NCI-H146 (cell line): Measurements from ENCODE around the gene GPHN.

ENCODE experiments used
- DNase-seq: peaks from one replicate; lab custom pipeline; 2025; lab: John Stamatoyannopoulos, UW

GPHN gene

GRCh38 chr14:66959437-66960050 lies 451.6 kb downstream of the GPHN start:
- DNase-seq: no peak

DNA sequence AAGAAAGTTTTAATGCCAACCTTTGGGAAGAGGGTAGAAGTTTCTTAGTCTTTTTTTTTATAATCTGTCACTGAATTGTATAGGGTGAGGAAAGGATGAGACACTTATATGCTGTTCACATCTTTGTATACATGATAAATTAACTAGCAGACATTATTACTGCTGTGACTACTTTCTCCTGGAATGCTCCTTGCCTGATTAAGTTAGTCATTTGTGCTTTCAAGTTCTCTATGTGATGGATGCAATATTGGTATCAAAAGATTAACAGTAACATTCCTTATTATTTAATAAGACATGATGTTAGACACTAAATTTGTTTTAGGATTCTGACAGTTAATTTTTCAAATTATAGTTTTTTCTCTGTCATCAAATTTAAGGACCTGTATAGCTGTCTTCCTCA lies 457.9 kb downstream of the GPHN start:
- DNase-seq: no peak

GRCh38 chr14:66972469-66972868 lies 464.5 kb downstream of the GPHN start:
- DNase-seq: no peak

DNA sequence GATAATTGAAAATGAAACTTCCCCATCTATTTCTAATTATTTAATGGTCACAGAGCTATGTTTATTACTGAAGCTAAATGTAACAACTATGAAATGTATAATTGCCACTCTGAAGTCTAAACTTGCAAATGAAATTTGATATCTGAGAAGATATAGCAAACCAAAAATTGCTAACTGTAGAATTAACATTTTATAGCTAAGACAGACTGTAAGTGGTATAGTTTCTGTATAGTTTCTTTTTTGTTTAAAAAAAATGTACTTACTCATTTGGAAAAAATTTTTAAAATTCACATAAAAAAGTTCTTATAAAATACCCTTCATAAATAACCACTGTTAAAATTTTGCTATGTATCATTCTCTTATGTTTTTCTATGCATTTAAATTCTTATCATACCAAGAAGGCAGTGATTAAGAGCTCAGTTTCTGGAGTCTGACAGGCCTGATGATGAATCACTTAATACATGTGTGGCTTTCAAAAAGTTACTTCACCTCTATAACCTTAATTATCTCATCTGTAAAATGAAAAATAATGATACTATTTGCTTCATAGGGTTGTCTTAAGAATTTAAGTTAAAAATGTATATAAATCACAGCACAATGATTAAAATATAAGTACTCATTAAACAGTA lies 466.6 kb downstream of the GPHN start:
- no peak for DNase-seq

GRCh38 chr14:66975251-66975650 lies 467.3 kb downstream of the GPHN start:
- DNase-seq: no peak

- DNase-seq: no peak
These were observed 471.4 kb downstream of the GPHN start for GRCh38 chr14:66979101-66979974.

DNA sequence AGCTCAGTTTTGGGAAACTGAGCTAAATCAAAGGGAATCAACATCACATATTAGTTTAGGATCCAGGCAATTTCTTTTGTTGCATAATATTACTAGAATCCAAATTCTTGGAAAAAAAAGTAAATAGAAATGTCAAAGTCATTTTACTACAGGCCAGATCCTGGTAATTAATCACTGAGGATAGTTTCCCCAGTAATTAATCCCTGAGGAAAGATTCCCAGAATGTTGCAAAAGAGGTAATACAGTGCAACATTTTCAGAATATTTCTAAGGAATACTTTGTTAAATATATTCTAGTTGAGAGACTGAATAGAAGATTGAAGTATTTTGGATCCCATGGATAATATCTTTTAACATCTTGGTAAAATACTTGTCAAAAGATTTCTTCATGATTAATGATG lies 474.3 kb downstream of the GPHN start:
- DNase-seq: no peak

DNA sequence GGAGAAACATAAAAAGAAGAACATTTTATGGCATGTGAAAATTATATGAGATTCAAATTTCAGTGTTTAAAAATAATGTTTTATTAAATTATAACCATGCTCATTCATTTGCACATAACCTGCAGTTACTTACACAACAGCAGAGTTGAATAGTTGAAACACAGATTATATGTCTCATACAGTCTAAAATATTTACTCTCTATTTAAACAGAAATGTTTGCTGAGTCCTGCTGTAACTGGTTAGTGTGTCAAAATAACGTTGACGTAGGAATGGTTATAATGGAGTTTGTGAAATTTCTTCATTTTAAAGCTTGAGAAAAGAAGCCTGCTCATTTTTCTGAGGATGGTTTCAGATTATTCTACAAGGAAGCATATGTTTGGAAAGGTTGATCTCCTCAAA lies 484.8 kb downstream of the GPHN start:
- no peak for DNase-seq

- DNase-seq: no peak
These were observed 485.6 kb downstream of the GPHN start for GRCh38 chr14:66993512-66993911.

GRCh38 chr14:66998013-66998412 lies 490.1 kb downstream of the GPHN start:
- no peak for DNase-seq

DNA sequence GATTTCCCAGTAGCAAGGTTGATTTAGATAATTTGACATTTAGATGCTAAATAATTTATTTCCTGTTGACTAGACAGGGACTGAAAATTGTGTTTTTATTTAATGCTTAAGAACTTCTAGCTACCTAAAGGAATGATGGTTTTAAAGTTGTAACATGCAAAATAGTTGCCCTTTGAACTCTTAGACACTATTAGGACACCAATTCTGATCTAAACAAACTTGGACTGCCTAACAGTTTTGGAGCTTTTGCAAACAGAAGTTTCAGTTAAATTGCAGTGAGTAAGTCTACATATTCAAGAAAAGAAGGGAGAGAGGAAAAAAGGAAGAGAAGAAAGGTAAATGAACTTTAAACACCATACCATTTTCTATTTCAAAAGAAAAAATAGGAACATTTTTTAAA lies 492.0 kb downstream of the GPHN start:
- DNase-seq: no peak

- no peak for DNase-seq
These were observed 495.2 kb downstream of the GPHN start for GRCh38 chr14:67002994-67003753.

DNA sequence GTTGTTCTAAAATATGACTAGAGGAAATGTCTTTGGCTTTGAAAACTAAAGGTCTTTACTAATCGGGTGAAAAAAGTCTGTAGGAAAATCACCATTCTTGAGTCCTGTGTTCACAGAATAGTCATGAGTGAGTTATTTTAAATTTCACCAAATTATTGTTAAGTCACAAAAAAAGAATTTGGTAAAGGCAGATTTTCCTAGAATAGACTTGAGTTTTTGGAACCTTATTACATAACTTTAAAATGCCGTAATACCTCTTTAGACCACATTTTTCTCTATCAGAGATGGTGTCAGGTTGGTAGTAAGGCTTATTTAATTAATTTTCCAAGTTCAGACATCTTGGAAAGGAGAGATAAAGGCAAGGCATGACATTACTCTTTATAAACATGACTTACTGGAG lies 496.6 kb downstream of the GPHN start:
- no peak for DNase-seq

DNA sequence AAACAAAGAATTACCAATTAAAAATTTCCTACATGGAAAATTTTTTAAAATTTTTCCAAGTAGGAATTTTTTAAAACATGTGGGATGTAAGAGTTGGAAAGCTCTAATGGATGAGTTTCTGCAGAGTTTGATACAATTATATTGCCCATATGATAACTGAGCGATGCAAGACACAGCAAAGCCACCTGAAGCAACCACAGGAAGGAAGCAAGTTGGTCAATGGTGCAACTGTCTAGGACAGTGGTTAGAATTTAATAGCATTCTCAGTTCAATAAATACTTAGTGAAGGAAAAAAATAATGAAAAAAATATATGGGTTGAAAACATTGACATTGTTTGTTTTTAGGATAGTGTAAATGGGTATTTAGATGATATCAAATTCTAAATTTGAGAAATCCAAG lies 502.7 kb downstream of the GPHN start:
- no peak for DNase-seq

GRCh38 chr14:67016856-67017255 lies 508.9 kb downstream of the GPHN start:
- no peak for DNase-seq

- DNase-seq: no peak
These were observed 510.8 kb downstream of the GPHN start for GRCh38 chr14:67018720-67019119.

DNA sequence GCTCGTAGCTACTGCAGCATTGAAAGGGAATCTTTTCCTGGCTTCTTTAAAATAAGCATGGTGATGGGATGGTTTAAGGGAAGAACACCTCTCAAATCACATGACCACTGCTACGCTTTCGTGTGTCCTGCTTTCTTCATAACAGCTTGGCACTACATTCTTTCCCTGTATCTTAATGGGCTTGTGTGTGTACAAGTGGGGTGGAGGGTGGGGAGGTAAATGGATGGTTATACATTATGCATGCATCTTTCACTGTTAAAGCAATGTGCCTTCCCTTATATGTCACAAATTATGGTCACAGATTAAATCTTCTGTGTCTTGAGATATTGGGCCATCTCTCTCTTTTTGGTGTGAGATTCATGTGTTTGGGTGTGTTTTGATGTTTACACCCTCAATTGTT lies 511.8 kb downstream of the GPHN start:
- no peak for DNase-seq

DNA sequence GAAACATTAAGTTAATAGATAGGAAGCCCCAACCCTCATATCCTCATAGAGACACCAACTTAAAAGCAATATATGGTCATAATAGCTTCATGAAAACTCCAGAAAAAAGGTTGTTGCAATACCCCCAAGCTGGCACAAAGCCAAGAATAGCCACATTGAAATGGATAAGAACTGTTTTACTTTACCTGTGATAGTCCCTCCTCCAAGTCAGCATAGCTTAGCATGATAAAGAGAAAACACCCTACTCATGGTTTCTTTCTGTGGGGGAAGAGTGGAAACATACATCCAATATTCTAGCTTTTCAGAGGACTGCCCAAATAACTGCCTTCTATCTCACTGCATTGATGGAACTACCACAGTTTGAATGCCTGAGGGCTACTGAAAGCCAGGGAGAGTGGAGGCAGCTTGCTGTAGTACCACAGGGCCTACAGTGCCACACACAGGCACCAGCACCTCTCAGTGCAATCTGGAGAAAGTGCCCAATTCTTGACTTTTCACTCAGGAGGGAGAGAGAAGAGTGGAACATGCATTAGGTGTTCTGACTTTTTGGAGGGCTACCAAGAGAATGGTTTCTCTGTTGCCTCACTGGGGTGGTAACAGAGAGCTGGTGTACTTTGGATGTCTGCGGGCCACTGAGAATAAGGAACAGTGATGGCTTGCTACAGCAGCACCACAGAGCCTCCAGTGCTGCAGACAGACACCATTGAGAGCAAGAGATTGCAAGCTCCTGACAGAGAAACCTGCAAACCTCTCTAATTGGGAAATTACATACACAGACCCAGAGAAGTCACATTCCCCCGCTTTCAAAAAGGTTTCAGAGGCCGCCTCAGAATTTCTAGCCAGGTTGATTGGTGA lies 524.2 kb downstream of the GPHN start:
- DNase-seq: no peak

DNA sequence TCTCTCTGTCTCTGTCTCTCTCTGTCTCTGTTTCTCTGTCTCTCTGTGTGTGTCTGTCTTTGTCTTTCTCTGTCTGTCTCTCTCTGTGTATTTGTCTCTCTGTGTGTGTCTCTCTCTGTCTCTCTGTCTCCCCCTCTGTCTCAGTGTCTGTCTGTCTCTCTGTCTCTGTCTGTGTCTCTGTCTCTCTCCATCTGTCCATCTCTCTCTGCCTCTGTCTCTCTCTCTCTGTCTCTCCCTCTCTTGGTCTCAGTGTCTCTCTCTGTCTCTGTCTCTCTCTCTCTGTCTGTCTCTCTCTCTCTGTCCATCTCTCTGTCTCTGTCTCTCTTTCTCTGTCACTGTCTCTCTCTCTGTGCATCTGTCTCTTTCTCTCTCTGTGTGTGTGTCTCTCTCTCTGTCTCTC lies 537.5 kb downstream of the GPHN start:
- DNase-seq: no peak

DNA sequence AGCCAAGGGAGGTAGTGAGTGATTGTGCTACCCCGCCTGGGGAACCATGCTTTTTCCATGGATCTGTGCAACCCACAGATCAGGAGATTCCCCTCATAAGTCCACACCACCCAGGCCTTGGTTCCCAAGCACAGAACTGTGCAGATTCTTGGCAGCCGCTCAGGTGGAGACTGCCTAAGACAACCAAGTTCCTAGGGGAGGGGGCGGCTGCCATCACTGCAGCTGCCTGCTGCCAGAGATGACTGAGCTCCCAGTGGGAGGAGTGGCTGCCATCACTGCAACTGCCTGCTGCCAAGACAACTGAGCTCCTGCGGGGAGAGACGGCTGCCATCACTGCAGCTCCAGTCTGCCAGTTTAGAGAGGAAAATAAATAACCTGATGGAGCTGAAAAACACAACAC lies 542.9 kb downstream of the GPHN start:
- no peak for DNase-seq

GRCh38 chr14:67056684-67057083 lies 548.7 kb downstream of the GPHN start:
- no peak for DNase-seq

DNA sequence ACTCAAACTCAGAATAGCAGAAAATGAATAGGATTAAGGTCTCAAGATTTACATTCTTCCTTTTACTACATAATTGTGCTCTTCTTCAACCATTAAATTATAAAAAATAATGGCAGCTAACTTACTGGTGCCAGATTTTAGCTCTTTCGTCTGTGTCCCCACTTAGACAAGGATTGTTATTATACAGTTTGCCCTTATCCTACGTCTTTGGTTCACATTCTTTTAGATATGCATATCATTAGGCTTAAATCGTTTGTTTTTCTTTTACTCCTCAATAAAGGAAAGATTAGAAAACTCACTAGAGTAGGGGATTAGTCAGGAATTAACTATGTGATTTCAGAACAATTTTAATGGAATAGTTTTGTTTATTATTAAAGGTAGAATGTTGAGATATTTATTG lies 551.6 kb downstream of the GPHN start:
- no peak for DNase-seq
